ENCODE results near the gene NEBL.

NEBL gene

GRCh38 chr10:20887706-20888555 lies 9.2 kb downstream of the NEBL start (continued):
- TF ChIP-seq ZBTB17 (tag by site-specific recombination; IDR thresholded peaks at IDR 0.05) (no peak), ZNF514 (tag by site-specific recombination; IDR thresholded peaks at IDR 0.05) (no peak), ZNF596 (tag by site-specific recombination; IDR thresholded peaks at IDR 0.05) (no peak), ZNF416 (tag by site-specific recombination; IDR thresholded peaks at IDR 0.05) (no peak), ZNF843 (tag by site-specific recombination; IDR thresholded peaks at IDR 0.05) (peak; percentile 29; the same call in 1 of the 2 replicates), ZBTB20 (tag by site-specific recombination; IDR thresholded peaks at IDR 0.05) (no peak), ZNF114 (tag by site-specific recombination; IDR thresholded peaks at IDR 0.05) (no peak), ZFP41 (tag by site-specific recombination; IDR thresholded peaks at IDR 0.05; ENCODE audit: borderline replicate concordance) (no peak), ZNF157 (tag by site-specific recombination; IDR thresholded peaks at IDR 0.05) (no peak), ZNF529 (tag by site-specific recombination; IDR thresholded peaks at IDR 0.05; ENCODE audit: insufficient replicate concordance) (no peak), TCF7L2 (IDR thresholded peaks at IDR 0.05; ENCODE audit: borderline replicate concordance, low read depth, low read length) (0 out of 2 replicates have a peak, but pooled peaks have one; percentile 43), FEZF1 (tag by site-specific recombination; IDR thresholded peaks at IDR 0.05) (peak; percentile 41; the same call in 1 of the 2 replicates), INSM2 (tag by site-specific recombination; IDR thresholded peaks at IDR 0.05) (no peak), GLIS2 (tag by site-specific recombination; IDR thresholded peaks at IDR 0.05) (no peak), ZNF837 (tag by site-specific recombination; IDR thresholded peaks at IDR 0.05) (no peak)

- POLR2A ChIA-PET = no interaction called here
- H3K4me3 ChIP-seq (ENCODE audit: low read depth, low read length) = no peak overlapping the region
- no peaks in the 10 kb centered on the region for H3K9me3 ChIP-seq (ENCODE audit: control insufficient read depth, insufficient read depth, low read depth, low read length)
- H3K36me3 ChIP-seq (ENCODE audit: control insufficient read depth in 2 of 2, insufficient read depth in 1 of 2, low read length in 2 of 2) = no peaks in the 10 kb centered on the region
- CTCF ChIA-PET = interaction anchor here (0.5 to 0.6 kb wide), 2 partner anchors 136 to 383 kb away, joined by 3 read pairs; no protein-coding TSS in a partner anchor
- H3K4me1 ChIP-seq (ENCODE audit: control insufficient read depth, insufficient read depth, low read length) = peaks cover 32% of the 10 kb centered on the region
- no peak overlapping the region for H3K27ac ChIP-seq (ENCODE audit: extremely low read depth, low read depth, low read length)
- TF ChIP-seq TSHZ1 (tag by site-specific recombination; IDR thresholded peaks at IDR 0.05; ENCODE audit: borderline replicate concordance) (peak; percentile 88), ZNF280C (tag by site-specific recombination; IDR thresholded peaks at IDR 0.05) (no peak), ZNF654 (tag by site-specific recombination; IDR thresholded peaks at IDR 0.05; ENCODE audit: low read depth) (peak; percentile 8; the same call in 1 of the 2 replicates), ZFHX2 (tag by site-specific recombination; conservative IDR thresholded peaks at IDR 0.05) (no peak), ZSCAN16 (tag by site-specific recombination; IDR thresholded peaks at IDR 0.05) (peak; percentile 53; the same call in 1 of the 2 replicates), TRIM28 (IDR thresholded peaks at IDR 0.05; ENCODE audit: borderline replicate concordance, low read length) (peak; percentile 31; the same call in 1 of the 2 replicates), ZNF48 (tag by site-specific recombination; IDR thresholded peaks at IDR 0.05) (no peak), SETDB1 (IDR thresholded peaks at IDR 0.05; ENCODE audit: insufficient read length, low read length) (no peak), KLF1 (tag by site-specific recombination; IDR thresholded peaks at IDR 0.05) (no peak), ZNF394 (tag by site-specific recombination; IDR thresholded peaks at IDR 0.05; ENCODE audit: borderline replicate concordance) (peak; percentile 76), ZNF555 (tag by site-specific recombination; conservative IDR thresholded peaks at IDR 0.05) (no peak), ZNF623 (tag by site-specific recombination; IDR thresholded peaks at IDR 0.05) (peak; percentile 14; the same call in 1 of the 2 replicates), ZNF404 (tag by site-specific recombination; IDR thresholded peaks at IDR 0.05) (no peak), MZF1 (tag by site-specific recombination; IDR thresholded peaks at IDR 0.05; ENCODE audit: borderline replicate concordance) (no peak), ZNF10 (tag by site-specific recombination; IDR thresholded peaks at IDR 0.05) (peak; percentile 67; the same call in 1 of the 2 replicates), ZNF335 (tag by site-specific recombination; conservative IDR thresholded peaks at IDR 0.05) (0 out of 2 replicates have a peak, but pooled peaks have one; percentile 20), TCF7L2 (IDR thresholded peaks at IDR 0.05; ENCODE audit: borderline replicate concordance, low read depth, low read length) (peak; percentile 76; the same call in 1 of the 2 replicates)
These were observed 11.4 kb downstream of the NEBL start for GRCh38 chr10:20885678-20886077.

All from HEK293 (cell line).